HCT116 (cell line): ENCODE data around the gene CHD1L.

ENCODE experiments used
- CEBPB ChIP-seq: IDR thresholded peaks from 2 replicates; pipeline ENCODE4 v1.6.1; 2012; ENCODE audit warnings: low read depth
- EZH2 ChIP-seq: fragments of 200-600 bp; sonication (generic); IDR thresholded peaks from 2 replicates; pipeline ENCODE4 v1.6.1; 2017; ENCODE audit warnings: antibody characterized with exemption, mixed run types
- EZH2phosphoT487 ChIP-seq: fragments of 200-600 bp; IDR thresholded peaks from 2 replicates; pipeline ENCODE4 v1.6.1; 2018; ENCODE audit warnings: antibody characterized with exemption, borderline replicate concordance
- TF ChIP-seq, protein P1 (sequence below), 3 experiments: fragments of 200-600 bp in 1 of 3; sonication (generic) in 1 of 3; IDR thresholded peaks in 2 of 3; conservative IDR thresholded peaks in 1 of 3; 2 replicates each; pipeline ENCODE4 v1.5.1; 2012 to 2017; ENCODE audit warnings: low read depth in 2 of 3, low read length in 2 of 3, antibody characterized with exemption in 1 of 3, borderline replicate concordance in 1 of 3, control low read depth in 1 of 3, mild to moderate bottlenecking in 1 of 3, mixed read lengths in 1 of 3, mixed run types in 1 of 3, moderate library complexity in 1 of 3; ENCODE audit not compliant: insufficient read depth in 1 of 3

DNA sequence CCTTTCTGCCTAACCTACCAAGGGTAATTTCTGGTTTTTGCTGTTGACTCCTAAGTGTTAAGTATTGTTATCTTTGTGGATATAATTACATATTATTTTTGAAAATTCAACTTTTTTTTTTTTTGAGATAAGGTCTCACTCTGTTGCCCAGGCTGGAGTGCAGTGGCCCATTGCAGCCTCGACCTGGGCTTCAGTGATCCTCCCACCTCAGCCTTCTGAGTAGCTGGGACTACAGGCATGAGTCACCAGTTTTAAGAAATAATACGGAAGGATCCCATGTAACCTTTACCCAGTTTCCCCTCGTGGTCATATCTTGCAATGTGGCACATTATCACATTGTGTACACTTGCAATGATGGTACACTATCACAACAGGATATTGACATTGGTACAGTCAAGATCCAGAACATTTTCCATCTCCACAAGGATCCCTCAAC is 3.1 kb downstream of the CHD1L start:
- TF ChIP-seq, protein P1, sequence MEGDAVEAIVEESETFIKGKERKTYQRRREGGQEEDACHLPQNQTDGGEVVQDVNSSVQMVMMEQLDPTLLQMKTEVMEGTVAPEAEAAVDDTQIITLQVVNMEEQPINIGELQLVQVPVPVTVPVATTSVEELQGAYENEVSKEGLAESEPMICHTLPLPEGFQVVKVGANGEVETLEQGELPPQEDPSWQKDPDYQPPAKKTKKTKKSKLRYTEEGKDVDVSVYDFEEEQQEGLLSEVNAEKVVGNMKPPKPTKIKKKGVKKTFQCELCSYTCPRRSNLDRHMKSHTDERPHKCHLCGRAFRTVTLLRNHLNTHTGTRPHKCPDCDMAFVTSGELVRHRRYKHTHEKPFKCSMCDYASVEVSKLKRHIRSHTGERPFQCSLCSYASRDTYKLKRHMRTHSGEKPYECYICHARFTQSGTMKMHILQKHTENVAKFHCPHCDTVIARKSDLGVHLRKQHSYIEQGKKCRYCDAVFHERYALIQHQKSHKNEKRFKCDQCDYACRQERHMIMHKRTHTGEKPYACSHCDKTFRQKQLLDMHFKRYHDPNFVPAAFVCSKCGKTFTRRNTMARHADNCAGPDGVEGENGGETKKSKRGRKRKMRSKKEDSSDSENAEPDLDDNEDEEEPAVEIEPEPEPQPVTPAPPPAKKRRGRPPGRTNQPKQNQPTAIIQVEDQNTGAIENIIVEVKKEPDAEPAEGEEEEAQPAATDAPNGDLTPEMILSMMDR (IDR thresholded peaks at IDR 0.05 in 2 of 3, conservative IDR thresholded peaks at IDR 0.05 in 1 of 3; ENCODE audit: borderline replicate concordance in 1 of 3, insufficient read depth in 1 of 3, low read depth in 2 of 3, low read length in 2 of 3), result no peak
- TF ChIP-seq CEBPB (no peak), EZH2phosphoT487 (no peak), EZH2 (no peak)
